Keratinocyte (primary cell): Measurements from ENCODE around the gene TRAM2. TPM values are rescaled to one million over a fixed set of nuclear protein-coding genes. Genes with fewer than 3 reads are reported as not detected.

Experiments used
- DNase-seq: peaks from one replicate; pipeline ENCODE4 v3.0.0-alpha.2; 2011; ENCODE audit warnings: low read depth, missing footprints, low spot score
- FAIRE-seq: peaks from 2 replicates; lab custom pipeline; 2011; peaks lifted over from hg19 to GRCh38; lab: Jason Lieb, UNC
- H2AFZ ChIP-seq: 2 replicates; pipeline ENCODE4 v1.6.0; 2012; ENCODE audit warnings: low read length, control low read depth, inconsistent platforms; ENCODE audit not compliant: control insufficient read depth
- H3K27ac ChIP-seq: 2 replicates; pipeline ENCODE4 v1.5.1; 2011; ENCODE audit warnings: low read length; ENCODE audit not compliant: control insufficient read depth, insufficient read depth
- H3K27me3 ChIP-seq: 3 replicates; pipeline ENCODE4 v1.6.0; 2011; ENCODE audit warnings: low read length; ENCODE audit not compliant: control insufficient read depth, insufficient read depth; ENCODE audit errors: extremely low read depth
- H3K36me3 ChIP-seq, 2 experiments: 2 replicates in 1 of 2; 3 replicates in 1 of 2; pipeline ENCODE4 v1.5.1; 2011; ENCODE audit warnings: low read length in 2 of 2, mild to moderate bottlenecking in 1 of 2; ENCODE audit not compliant: control insufficient read depth in 2 of 2, insufficient read depth in 2 of 2; ENCODE audit errors: extremely low read depth in 1 of 2
- H3K4me1 ChIP-seq: 3 replicates; pipeline ENCODE4 v1.5.1; 2011; ENCODE audit warnings: low read length; ENCODE audit not compliant: control insufficient read depth, insufficient read depth; ENCODE audit errors: extremely low read depth
- H3K4me2 ChIP-seq: 3 replicates; pipeline ENCODE4 v1.6.0; 2011; ENCODE audit warnings: low read depth, low read length; ENCODE audit not compliant: control insufficient read depth, insufficient read depth; ENCODE audit errors: extremely low read depth
- H3K4me3 ChIP-seq, 3 experiments: fragments of 200-600 bp in 1 of 3; sonication (generic) in 1 of 3; 2 replicates in 2 of 3; 3 replicates in 1 of 3; pipeline ENCODE4 v1.5.1; 2011 to 2016; ENCODE audit warnings: low read length in 3 of 3, mild to moderate bottlenecking in 3 of 3, control low read depth in 2 of 3, inconsistent platforms in 1 of 3, low read depth in 1 of 3, mixed read lengths in 1 of 3, mixed run types in 1 of 3, moderate library complexity in 1 of 3; ENCODE audit not compliant: control insufficient read depth in 2 of 3, insufficient read depth in 2 of 3; ENCODE audit errors: extremely low read depth in 1 of 3
- H3K79me2 ChIP-seq: 2 replicates; pipeline ENCODE4 v1.6.0; 2012; ENCODE audit warnings: low read length; ENCODE audit not compliant: control insufficient read depth, insufficient read depth
- H3K9ac ChIP-seq: 3 replicates; pipeline ENCODE4 v1.6.0; 2011; ENCODE audit warnings: low read length; ENCODE audit not compliant: control insufficient read depth, insufficient read depth; ENCODE audit errors: extremely low read depth
- H3K9me1 ChIP-seq: 3 replicates; pipeline ENCODE4 v1.6.0; 2011; ENCODE audit warnings: low read length; ENCODE audit not compliant: control insufficient read depth, insufficient read depth; ENCODE audit errors: extremely low read depth
- H3K9me3 ChIP-seq: 2 replicates; pipeline ENCODE4 v1.5.1; 2012; ENCODE audit warnings: low read depth, low read length; ENCODE audit not compliant: control insufficient read depth
- H4K20me1 ChIP-seq: 3 replicates; pipeline ENCODE4 v1.6.0; 2011; ENCODE audit warnings: low read length; ENCODE audit not compliant: control insufficient read depth, insufficient read depth; ENCODE audit errors: extremely low read depth
- EZH2 ChIP-seq: IDR thresholded peaks from one replicate; pipeline ENCODE4 v1.6.1; 2012; ENCODE audit warnings: inconsistent platforms, mild to moderate bottlenecking, low read length, moderate library complexity
- dilution Hi-C: fragments of 300-500 bp; cut with MboI; formaldehyde crosslinking; loops from one replicate; pipeline ENCODE4 v1.7.0; 2020; ENCODE audit warnings: low sequenced_read_pairs; ENCODE audit not compliant: extremely low pct_ligation_motif_present
- polyA plus RNA-seq, 5 experiments: library from polyadenylated mRNA; depleted of rRNA in 3 of 5; stranded (reverse) in 3 of 5; stranded (forward) in 1 of 5; unstranded in 1 of 5; fragments of >200 nt; gene quantifications; 1 replicate in 1 of 5; 2 replicates in 3 of 5; 3 replicates in 1 of 5; pipeline versions ENCODE4 v1.2.1 to v1.2.3, GENCODE V29; 2011 to 2012; ENCODE audit warnings: missing spikeins in 2 of 5, low read depth in 1 of 5, low replicate concordance in 1 of 5
- TF ChIP-seq, protein P1 (sequence below), 3 experiments: IDR thresholded peaks in 1 of 3; conservative IDR thresholded peaks in 1 of 3; optimal IDR thresholded peaks in 1 of 3; 2 replicates in 2 of 3; 3 replicates in 1 of 3; pipeline versions ENCODE3 to v1.5.1; 2011; ENCODE audit warnings: low read length in 3 of 3, mild to moderate bottlenecking in 3 of 3, moderate library complexity in 2 of 3, control low read depth in 1 of 3, inconsistent platforms in 1 of 3; ENCODE audit not compliant: insufficient read depth in 2 of 3; ENCODE audit errors: extremely low read depth in 1 of 3

TRAM2 gene
- polyA plus RNA-seq, 1 donor (not counting 4 experiments of a cell fraction or from before 2014, with no cell fraction given), result 9.2 TPM

DNA sequence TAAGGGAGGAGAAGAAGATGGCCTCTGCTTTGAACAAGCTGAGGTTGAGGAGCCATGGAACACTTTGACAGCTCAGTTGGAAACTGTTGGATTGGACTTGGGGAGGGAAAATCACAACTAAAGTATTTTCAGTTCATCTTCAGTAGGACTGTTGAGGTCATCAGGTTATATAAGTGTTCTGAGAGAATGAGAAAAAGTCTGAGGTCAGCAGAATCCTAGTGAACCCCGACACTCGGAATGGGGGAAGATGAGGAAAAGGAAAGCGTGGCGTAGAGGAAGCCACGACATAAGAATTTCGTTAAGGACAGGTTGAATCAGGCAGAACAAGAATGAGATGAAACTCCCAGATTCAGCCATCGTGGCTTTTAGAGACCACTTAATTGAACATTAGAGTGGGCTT lies 4.0 kb upstream of the TRAM2 start:
- Histone ChIP-seq H3K4me2 (no peak overlapping the region), H3K4me3 (no peak overlapping the region), H3K9me3 (no peaks in the 10 kb centered on the region), H3K36me3 (no peaks in the 10 kb centered on the region), H3K79me2 (peaks cover 8% of the 10 kb centered on the region), H2AFZ (no peak overlapping the region), H3K9me1 (no peaks in the 10 kb centered on the region), H3K4me1 (peaks cover 3% of the 10 kb centered on the region), H4K20me1 (no peaks in the 10 kb centered on the region), H3K27ac (no peak overlapping the region), H3K27me3 (no peaks in the 10 kb centered on the region), H3K9ac (no peak overlapping the region)
- TF ChIP-seq, protein P1, sequence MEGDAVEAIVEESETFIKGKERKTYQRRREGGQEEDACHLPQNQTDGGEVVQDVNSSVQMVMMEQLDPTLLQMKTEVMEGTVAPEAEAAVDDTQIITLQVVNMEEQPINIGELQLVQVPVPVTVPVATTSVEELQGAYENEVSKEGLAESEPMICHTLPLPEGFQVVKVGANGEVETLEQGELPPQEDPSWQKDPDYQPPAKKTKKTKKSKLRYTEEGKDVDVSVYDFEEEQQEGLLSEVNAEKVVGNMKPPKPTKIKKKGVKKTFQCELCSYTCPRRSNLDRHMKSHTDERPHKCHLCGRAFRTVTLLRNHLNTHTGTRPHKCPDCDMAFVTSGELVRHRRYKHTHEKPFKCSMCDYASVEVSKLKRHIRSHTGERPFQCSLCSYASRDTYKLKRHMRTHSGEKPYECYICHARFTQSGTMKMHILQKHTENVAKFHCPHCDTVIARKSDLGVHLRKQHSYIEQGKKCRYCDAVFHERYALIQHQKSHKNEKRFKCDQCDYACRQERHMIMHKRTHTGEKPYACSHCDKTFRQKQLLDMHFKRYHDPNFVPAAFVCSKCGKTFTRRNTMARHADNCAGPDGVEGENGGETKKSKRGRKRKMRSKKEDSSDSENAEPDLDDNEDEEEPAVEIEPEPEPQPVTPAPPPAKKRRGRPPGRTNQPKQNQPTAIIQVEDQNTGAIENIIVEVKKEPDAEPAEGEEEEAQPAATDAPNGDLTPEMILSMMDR (optimal IDR thresholded peaks at IDR 0.05 in 1 of 3, IDR thresholded peaks at IDR 0.05 in 1 of 3, conservative IDR thresholded peaks at IDR 0.05 in 1 of 3; ENCODE audit: extremely low read depth in 1 of 3, insufficient read depth in 2 of 3, low read length in 3 of 3), result no peak
- TF ChIP-seq EZH2, result no peak
- dilution Hi-C loops, result no loop called here
- FAIRE-seq (no peak), DNase-seq (no peak)

DNA sequence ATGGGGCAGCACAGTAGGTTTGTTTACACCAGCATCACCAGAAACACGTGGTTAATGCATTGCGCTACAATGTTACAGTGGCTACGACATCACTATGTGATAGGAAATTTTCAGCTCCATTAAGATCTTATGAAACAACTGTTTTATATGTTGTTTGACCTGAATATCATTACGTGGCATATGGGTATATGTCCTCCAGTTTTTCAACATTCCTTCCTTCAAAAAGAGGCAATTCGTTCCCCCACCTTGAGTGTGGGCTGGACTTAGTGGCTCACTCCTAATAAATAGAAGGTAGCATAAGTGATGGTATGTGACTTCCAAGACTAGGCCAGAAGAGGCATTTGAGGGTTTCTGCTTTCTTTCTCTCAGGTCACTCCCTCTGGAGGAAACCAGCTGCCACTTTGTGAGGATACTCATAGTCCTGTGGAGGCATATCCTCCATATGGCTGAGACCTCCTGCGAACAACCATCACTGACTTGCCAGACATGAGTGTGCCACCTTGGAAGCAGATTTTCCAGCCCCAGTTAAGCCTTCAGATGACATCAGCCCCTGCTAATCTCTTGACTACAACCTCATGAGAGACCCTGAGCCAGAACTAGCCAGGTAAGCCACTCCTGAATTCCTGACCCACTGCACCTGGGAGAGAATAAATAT lies 2.3 kb upstream of the TRAM2 start:
- H3K27ac ChIP-seq, result no peak overlapping the region
- H3K4me1 ChIP-seq, result peaks cover 20% of the 10 kb centered on the region
- no peak for FAIRE-seq
- H3K79me2 ChIP-seq, result peaks cover 24% of the 10 kb centered on the region
- H2AFZ ChIP-seq, result no peak overlapping the region
- no peaks in the 10 kb centered on the region for H3K36me3 ChIP-seq
- no peaks in the 10 kb centered on the region for H4K20me1 ChIP-seq
- no peak overlapping the region for H3K4me2 ChIP-seq
- no peak for TF ChIP-seq EZH2
- TF ChIP-seq, protein P1 (optimal IDR thresholded peaks at IDR 0.05 in 1 of 3, IDR thresholded peaks at IDR 0.05 in 1 of 3, conservative IDR thresholded peaks at IDR 0.05 in 1 of 3; ENCODE audit: extremely low read depth in 1 of 3, insufficient read depth in 2 of 3, low read length in 3 of 3), result no peak
- DNase-seq, result no peak
- H3K9me3 ChIP-seq, result no peaks in the 10 kb centered on the region
- H3K9me1 ChIP-seq, result no peaks in the 10 kb centered on the region
- H3K9ac ChIP-seq, result no peak overlapping the region
- H3K4me3 ChIP-seq, result no peak overlapping the region
- dilution Hi-C loops, result no loop called here
- H3K27me3 ChIP-seq, result no peaks in the 10 kb centered on the region
